GM10266 (cell line): Measurements from ENCODE around the gene SCD.
"Not testable (repeated sequence)": the region's sequence is repeated elsewhere in the genome, so short reads cannot be mapped to it uniquely, and the experiment has no call there.

Experiments used
- DNase-seq: peaks from one replicate; pipeline ENCODE4 v3.0.0; 2012; ENCODE audit errors: extremely low spot score
- TF ChIP-seq, protein P1 (sequence below): IDR thresholded peaks from 2 replicates; pipeline ENCODE4 v1.5.1; 2012; ENCODE audit warnings: mild to moderate bottlenecking, low read depth; ENCODE audit not compliant: control insufficient read depth, insufficient read depth; ENCODE audit errors: missing control alignments

SCD gene

GRCh38 chr10:100346765-100347567 is at the start of gene SCD:
TSS of gene SCD (plus strand) at chr10:100347233. CDS start at chr10:100347505, 272 bp downstream.
- peak; percentile 93 for DNase-seq
- TF ChIP-seq, protein P1, sequence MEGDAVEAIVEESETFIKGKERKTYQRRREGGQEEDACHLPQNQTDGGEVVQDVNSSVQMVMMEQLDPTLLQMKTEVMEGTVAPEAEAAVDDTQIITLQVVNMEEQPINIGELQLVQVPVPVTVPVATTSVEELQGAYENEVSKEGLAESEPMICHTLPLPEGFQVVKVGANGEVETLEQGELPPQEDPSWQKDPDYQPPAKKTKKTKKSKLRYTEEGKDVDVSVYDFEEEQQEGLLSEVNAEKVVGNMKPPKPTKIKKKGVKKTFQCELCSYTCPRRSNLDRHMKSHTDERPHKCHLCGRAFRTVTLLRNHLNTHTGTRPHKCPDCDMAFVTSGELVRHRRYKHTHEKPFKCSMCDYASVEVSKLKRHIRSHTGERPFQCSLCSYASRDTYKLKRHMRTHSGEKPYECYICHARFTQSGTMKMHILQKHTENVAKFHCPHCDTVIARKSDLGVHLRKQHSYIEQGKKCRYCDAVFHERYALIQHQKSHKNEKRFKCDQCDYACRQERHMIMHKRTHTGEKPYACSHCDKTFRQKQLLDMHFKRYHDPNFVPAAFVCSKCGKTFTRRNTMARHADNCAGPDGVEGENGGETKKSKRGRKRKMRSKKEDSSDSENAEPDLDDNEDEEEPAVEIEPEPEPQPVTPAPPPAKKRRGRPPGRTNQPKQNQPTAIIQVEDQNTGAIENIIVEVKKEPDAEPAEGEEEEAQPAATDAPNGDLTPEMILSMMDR = no peak

- TF ChIP-seq, protein P1 = no peak
- no peak for DNase-seq
Observed at GRCh38 chr10:100297242-100297641, 49.8 kb upstream of the SCD start.

DNA sequence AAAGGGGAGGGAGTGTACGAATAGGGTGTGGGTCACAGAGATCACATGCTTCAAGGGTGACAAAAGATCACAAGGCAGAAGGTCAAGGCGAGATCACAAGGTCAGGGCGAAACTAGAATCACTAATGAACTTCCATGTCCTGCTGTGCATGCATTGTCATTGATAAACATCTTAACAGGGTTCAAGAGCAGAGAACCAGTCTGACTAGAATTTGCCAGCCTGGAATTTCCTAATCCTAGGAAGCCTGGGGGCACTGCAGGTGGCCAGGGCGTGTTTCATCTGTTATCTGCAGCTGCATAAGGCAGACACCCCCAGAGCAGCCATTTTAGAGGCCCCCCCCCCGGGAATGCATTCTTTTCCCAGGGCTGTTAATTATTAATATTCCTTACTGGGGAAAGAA is 45.9 kb upstream of the SCD start:
- not testable (repeated sequence) for DNase-seq

- DNase-seq = peak; percentile 54
- TF ChIP-seq, protein P1 = peak; percentile 65
Observed at GRCh38 chr10:100303724-100304319, 43.2 kb upstream of the SCD start.

DNA sequence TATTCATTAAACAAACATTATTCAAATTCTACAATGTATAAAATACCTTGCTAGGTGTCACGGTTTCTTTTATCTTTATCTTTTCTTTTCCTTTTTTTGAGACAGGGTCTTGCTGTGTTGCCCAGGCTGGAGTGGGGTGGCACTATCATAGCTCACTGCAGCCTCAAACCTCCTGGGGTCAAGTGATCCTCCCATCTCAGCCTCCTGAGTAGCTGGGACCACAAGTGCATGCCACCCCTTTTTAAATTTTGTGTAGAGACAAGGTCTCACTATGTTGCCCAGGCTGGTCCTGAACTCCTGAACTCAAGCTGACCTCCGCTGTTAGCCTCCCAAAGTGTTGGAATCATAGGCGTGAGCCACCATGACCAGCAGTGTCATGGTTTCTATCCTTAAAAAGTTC is 42.6 kb upstream of the SCD start:
- TF ChIP-seq, protein P1 = no peak
- no peak for DNase-seq

DNA sequence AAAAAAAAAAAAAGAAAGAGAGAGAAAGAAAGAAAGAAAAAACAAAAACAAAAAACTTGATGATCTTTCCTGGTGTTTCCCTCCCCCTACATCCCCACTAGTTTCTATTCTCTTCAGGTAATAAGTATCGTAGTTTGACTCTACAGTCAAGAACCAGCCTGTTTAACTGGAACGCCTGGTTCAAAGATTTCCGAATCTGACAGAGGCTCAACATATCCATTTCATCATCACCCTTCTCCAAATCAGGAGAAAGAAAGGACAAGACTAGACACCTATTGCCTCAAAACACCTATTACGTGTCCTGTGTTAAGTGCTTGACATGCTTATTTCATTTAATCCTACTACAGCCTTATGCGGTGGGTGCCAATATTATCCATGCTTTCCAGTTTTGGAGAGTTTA is 40.2 kb upstream of the SCD start:
- TF ChIP-seq, protein P1 = no peak
- DNase-seq = no peak

- TF ChIP-seq, protein P1 = no peak
- DNase-seq = no peak
Observed at GRCh38 chr10:100307684-100308083, 39.3 kb upstream of the SCD start.
